B cell (primary cell): Measurements from ENCODE around the gene SEM1. TPM values are rescaled to one million over a fixed set of nuclear protein-coding genes. Genes with fewer than 3 reads are reported as not detected.

Experiments
- ATAC-seq: fragments of 200-7000 bp; cut with Tn5 transposase; one replicate; pipeline ENCODE4 v1.10.0; 2021; ENCODE audit warnings: low read depth, mild to moderate bottlenecking, moderate number of reproducible peaks, moderate library complexity
- CTCF ChIA-PET: fragments of 350-600 bp; sonication (Branson Sonifier 250); formaldehyde crosslinking; loops from one replicate; lab custom pipeline; 2021; ENCODE audit warnings: antibody characterized with exemption, inconsistent platforms; lab: Charles Lee
- POLR2A ChIA-PET: fragments of 350-600 bp; sonication (Branson Sonifier 250); formaldehyde crosslinking; loops from one replicate; lab custom pipeline; 2021; ENCODE audit warnings: antibody characterized with exemption; lab: Charles Lee
- DNase-seq: peaks from one replicate; pipeline ENCODE4 v3.0.0; 2013
- H2AFZ ChIP-seq: 2 replicates; pipeline ENCODE4 v1.6.1; 2012; ENCODE audit warnings: mild to moderate bottlenecking, low read depth, low read length; ENCODE audit not compliant: insufficient read depth, poor library complexity, severe bottlenecking
- H3K27ac ChIP-seq, 2 donors: 1 replicate in 1 of 2; 2 replicates in 1 of 2; pipeline ENCODE4 v1.5.1; 2012 to 2013; ENCODE audit warnings: low read length in 2 of 2, mild to moderate bottlenecking in 2 of 2, moderate library complexity in 1 of 2
- H3K27me3 ChIP-seq, 4 experiments: fragments of 200-600 bp in 1 of 4; sonication (generic) in 1 of 4; replicated peaks in 1 of 4; 1 replicate in 2 of 4; 2 replicates in 2 of 4; pipeline versions ENCODE4 v1.6.1 to v1.7.0; 2013 to 2016; ENCODE audit warnings: low read length in 3 of 4, mild to moderate bottlenecking in 2 of 4, mixed read lengths in 1 of 4, moderate library complexity in 1 of 4; ENCODE audit not compliant: insufficient read depth in 4 of 4, control insufficient read depth in 3 of 4; ENCODE audit errors: control extremely low read depth in 1 of 4
- H3K36me3 ChIP-seq, 2 experiments: replicated peaks in 1 of 2; 1 replicate in 1 of 2; 2 replicates in 1 of 2; pipeline versions ENCODE4 v1.6.1 to v1.7.1; 2013; ENCODE audit warnings: low read length in 1 of 2; ENCODE audit not compliant: insufficient read depth in 2 of 2, control insufficient read depth in 1 of 2; ENCODE audit errors: control extremely low read depth in 1 of 2, extremely low read depth in 1 of 2
- H3K4me1 ChIP-seq, 2 donors: fragments of 200-600 bp in 1 of 2; sonication (generic) in 1 of 2; 1 replicate in 1 of 2; 2 replicates in 1 of 2; pipeline versions ENCODE4 v1.5.1 to v1.6.1; 2013 to 2017; ENCODE audit warnings: low read length in 2 of 2; ENCODE audit not compliant: control insufficient read depth in 2 of 2, insufficient read depth in 2 of 2
- H3K4me2 ChIP-seq: replicated peaks from 2 replicates; pipeline ENCODE3; 2012; ENCODE audit warnings: mild to moderate bottlenecking, low read depth, low read length; ENCODE audit not compliant: poor library complexity, severe bottlenecking
- H3K4me3 ChIP-seq, 5 experiments: fragments of 200-600 bp in 1 of 5; sonication (generic) in 1 of 5; 1 replicate in 3 of 5; 2 replicates in 2 of 5; pipeline versions ENCODE4 v1.5.1 to v1.7.0; 2011 to 2016; ENCODE audit warnings: low read length in 4 of 5, mild to moderate bottlenecking in 4 of 5, low read depth in 2 of 5, control low read depth in 1 of 5, moderate library complexity in 1 of 5; ENCODE audit not compliant: insufficient read depth in 1 of 5; ENCODE audit errors: control extremely low read depth in 1 of 5, extremely low read depth in 1 of 5
- H3K79me2 ChIP-seq: fragments of 200-600 bp; sonication (generic); one replicate; pipeline ENCODE4 v1.6.0; 2016; ENCODE audit warnings: low read length; ENCODE audit not compliant: control insufficient read depth, insufficient read depth
- H3K9ac ChIP-seq: fragments of 200-600 bp; sonication (generic); 2 replicates; pipeline ENCODE4 v1.6.1; 2017; ENCODE audit warnings: mild to moderate bottlenecking, low read length, moderate library complexity
- H3K9me3 ChIP-seq, 3 donors: one replicate each; pipeline versions ENCODE4 v1.6.1 to v1.7.1; 2013; ENCODE audit warnings: low read length in 2 of 3; ENCODE audit not compliant: control insufficient read depth in 2 of 3, insufficient read depth in 1 of 3; ENCODE audit errors: control extremely low read depth in 1 of 3
- H4K20me1 ChIP-seq: 2 replicates; pipeline ENCODE4 v1.6.0; 2012; ENCODE audit warnings: mild to moderate bottlenecking, low read length; ENCODE audit not compliant: insufficient read depth, control insufficient read depth, poor library complexity, severe bottlenecking
- H3K27ac Mint-ChIP-seq: one replicate; pipeline ENCODE4 v1.8.0; 2021; ENCODE audit warnings: mixed read lengths
- H3K27me3 Mint-ChIP-seq: one replicate; pipeline ENCODE4 v1.8.0; 2021; ENCODE audit warnings: mixed read lengths
- H3K4me1 Mint-ChIP-seq: one replicate; pipeline ENCODE4 v1.8.0; 2021; ENCODE audit warnings: mixed read lengths
- H3K4me3 Mint-ChIP-seq: one replicate; pipeline ENCODE4 v1.8.0; 2021; ENCODE audit warnings: mixed read lengths
- H3K9me3 Mint-ChIP-seq: one replicate; pipeline ENCODE4 v1.8.0; 2022; ENCODE audit warnings: mixed read lengths; ENCODE audit not compliant: insufficient read depth
- CTCF ChIP-seq: fragments of 200-600 bp; IDR thresholded peaks from one replicate; pipeline ENCODE4 v1.8.0; 2022; ENCODE audit warnings: antibody characterized with exemption, mild to moderate bottlenecking
- EZH2 ChIP-seq: IDR thresholded peaks from 2 replicates; pipeline ENCODE4 v1.6.1; 2012; ENCODE audit warnings: borderline replicate concordance, low read depth, mild to moderate bottlenecking, moderate library complexity, low read length; ENCODE audit not compliant: insufficient read depth, poor library complexity, severe bottlenecking
- WGBS: methylation state at CpG from one replicate; pipeline ENCODE4 v1.1.5; 2013; ENCODE audit warnings: missing lambda C conversion rate; ENCODE audit not compliant: insufficient coverage; 5-methylcytosine and 5-hydroxymethylcytosine counted together
- intact Hi-C: fragments of 100-400 bp; cut with micrococcal nuclease; formaldehyde crosslinking; loops from one replicate; pipeline ENCODE4 v1.10.0; 2022
- polyA plus RNA-seq: library from polyadenylated mRNA; depleted of rRNA; stranded (reverse); fragments of >200 nt; gene quantifications from 2 replicates; pipeline ENCODE4 v1.2.3, GENCODE V29; 2012
- total RNA-seq, 2 donors: library from RNA; stranded (reverse); fragments of 120-200 nt in 1 of 2; gene quantifications; 1 replicate in 1 of 2; 2 replicates in 1 of 2; pipeline versions ENCODE4 v1.2.3 to v1.2.4, GENCODE V29; 2013 to 2022

The SEM1 gene
- total and polyA plus RNA-seq, 2 donors (not counting 1 experiment from before 2014, with no cell fraction given) = 6.0 to 30.3 TPM

- intact Hi-C loops = no loop called here
- H3K27me3 ChIP-seq = no peaks in the 10 kb centered on the region
- no peak for TF ChIP-seq CTCF
- TF ChIP-seq EZH2 = no peak
- H3K27ac ChIP-seq = no peak overlapping the region
- peaks cover 9 to 14% of the 10 kb centered on the region in 2 experiments for H3K36me3 ChIP-seq
- CTCF ChIA-PET = no interaction called here
- H3K4me1 ChIP-seq = peaks cover 0 to 11% of the 10 kb centered on the region in 2 donors
- DNase-seq (no peak), ATAC-seq (no peak)
- Mint-ChIP-seq H3K27ac (no peak overlapping the region), H3K27me3 (no peaks in the 10 kb centered on the region), H3K4me3 (no peak overlapping the region), H3K9me3 (peaks cover 4% of the 10 kb centered on the region), H3K4me1 (peaks cover 18% of the 10 kb centered on the region)
- H4K20me1 ChIP-seq = peaks cover 8% of the 10 kb centered on the region
- H3K79me2 ChIP-seq = peaks cover 6% of the 10 kb centered on the region
- no peak overlapping the region for H3K4me3 ChIP-seq
- no peak overlapping the region for H3K4me2 ChIP-seq
- POLR2A ChIA-PET = no interaction called here
- H2AFZ ChIP-seq = no peak overlapping the region
- 83% methylated on average over 1 of the region's 1 CpG for WGBS
- H3K9me3 ChIP-seq = no peaks in the 10 kb centered on the region
- H3K9ac ChIP-seq = no peak overlapping the region
Measured at GRCh38 chr7:96685755-96686154, 23.9 kb downstream of the SEM1 start.

GRCh38 chr7:96685353-96685752 lies 24.3 kb downstream of the SEM1 start:
- no peak for ATAC-seq
- peaks cover 0 to 11% of the 10 kb centered on the region in 2 donors for H3K4me1 ChIP-seq
- H3K9ac ChIP-seq = no peak overlapping the region
- peaks cover 9 to 12% of the 10 kb centered on the region in 2 experiments for H3K36me3 ChIP-seq
- no peaks in the 10 kb centered on the region for H3K9me3 ChIP-seq
- H3K4me3 ChIP-seq = no peak overlapping the region
- no CpG with 5 or more reads among the region's 3 CpGs for WGBS
- no peak overlapping the region for H3K4me3 Mint-ChIP-seq
- no peak for TF ChIP-seq CTCF
- no peak for TF ChIP-seq EZH2
- peaks cover 18% of the 10 kb centered on the region for H3K4me1 Mint-ChIP-seq
- no peaks in the 10 kb centered on the region for H3K27me3 Mint-ChIP-seq
- intact Hi-C loops = no loop called here
- peaks cover 12% of the 10 kb centered on the region for H4K20me1 ChIP-seq
- no peaks in the 10 kb centered on the region for H3K27me3 ChIP-seq
- ChIA-PET POLR2A (no interaction called here), CTCF (no interaction called here)
- H3K9me3 Mint-ChIP-seq = peaks cover 4% of the 10 kb centered on the region
- H3K4me2 ChIP-seq = no peak overlapping the region
- H3K79me2 ChIP-seq = peaks cover 4% of the 10 kb centered on the region
- no peak overlapping the region for H3K27ac Mint-ChIP-seq
- H2AFZ ChIP-seq = no peak overlapping the region
- DNase-seq = no peak
- H3K27ac ChIP-seq = no peak overlapping the region
